Astrocyte of the spinal cord (primary cell): ENCODE data around the gene GFER.
"Not testable (repeated sequence)": the region's sequence is repeated elsewhere in the genome, so short reads cannot be mapped to it uniquely, and the experiment has no call there.

Source experiments
- DNase-seq: peaks from one replicate; pipeline ENCODE4 v3.0.0; 2011; ENCODE audit warnings: low read depth, low spot score
- H3K4me3 ChIP-seq: 2 replicates; pipeline ENCODE4 v1.5.1; 2011; ENCODE audit warnings: low read depth, mild to moderate bottlenecking, low read length, moderate library complexity
- CTCF ChIP-seq: IDR thresholded peaks from 2 replicates; pipeline ENCODE4 v1.5.1; 2012; ENCODE audit warnings: low read depth, mild to moderate bottlenecking, low read length, inconsistent platforms
- in situ Hi-C: cut with HindIII; loops from 2 replicates; pipeline ENCODE4 v1.10.0; 2017; ENCODE audit warnings: low sequenced_read_pairs

Gene GFER

GRCh38 chr16:1946495-1947368 lies 37.3 kb upstream of the GFER start:
- DNase-seq: no peak
- in situ Hi-C loops: no loop called here
- H3K4me3 ChIP-seq: no peak overlapping the region
- peak; percentile 9 for TF ChIP-seq CTCF

GRCh38 chr16:1947369-1947670 lies 36.7 kb upstream of the GFER start:
- no peak for DNase-seq
- no peak overlapping the region for H3K4me3 ChIP-seq
- in situ Hi-C loops: no loop called here
- no peak for TF ChIP-seq CTCF

GRCh38 chr16:1949507-1949906 lies 34.5 kb upstream of the GFER start:
- no peak overlapping the region for H3K4me3 ChIP-seq
- no peak for TF ChIP-seq CTCF
- in situ Hi-C loops: no loop called here
- no peak for DNase-seq

DNA sequence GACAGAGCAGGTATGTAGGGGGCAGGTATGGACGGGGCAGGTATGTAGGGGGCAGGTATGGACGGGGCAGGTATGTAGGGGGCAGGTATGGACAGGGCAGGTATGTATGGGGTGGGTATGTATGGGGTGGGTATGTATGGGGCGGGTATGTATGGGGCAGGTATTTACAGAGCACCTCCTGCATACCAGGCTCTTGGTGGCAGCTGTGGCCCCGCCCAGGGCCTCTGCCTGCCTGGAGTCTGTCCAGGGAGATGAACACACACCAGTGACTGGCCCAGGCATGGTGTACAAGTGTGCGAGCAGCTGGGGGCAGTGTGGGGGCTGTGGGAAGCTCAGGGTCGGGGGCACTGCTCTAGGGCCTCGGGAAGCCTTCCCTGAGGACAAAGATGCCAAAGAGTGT lies 33.9 kb upstream of the GFER start:
- in situ Hi-C loops: no loop called here
- no peak for DNase-seq
- H3K4me3 ChIP-seq: no peak overlapping the region
- no peak for TF ChIP-seq CTCF

DNA sequence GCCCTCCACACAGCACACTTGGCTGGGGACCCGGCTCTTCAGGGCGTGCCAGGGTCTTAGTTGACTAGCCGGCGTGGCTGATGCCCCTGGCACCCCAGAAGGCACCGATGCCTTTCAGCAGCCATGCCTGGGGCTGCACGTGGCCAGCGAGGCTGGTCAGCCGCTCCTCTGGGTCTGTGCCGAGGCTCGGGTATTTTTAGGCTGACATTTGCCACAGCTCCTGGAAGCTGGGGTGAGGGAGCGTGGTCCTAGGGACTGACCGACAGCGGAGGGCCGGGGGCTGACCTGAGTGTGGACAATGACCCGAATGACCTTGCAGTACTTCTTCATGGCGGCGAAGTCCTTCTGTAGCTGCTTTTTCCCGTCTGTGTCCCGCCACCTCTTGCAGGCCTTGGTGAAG lies 33.4 kb upstream of the GFER start:
- DNase-seq: no peak

GRCh38 chr16:1953734-1954133 lies 30.3 kb upstream of the GFER start:
- in situ Hi-C loops: no loop called here
- H3K4me3 ChIP-seq: no peak overlapping the region
- no peak for TF ChIP-seq CTCF
- DNase-seq: no peak

More for the DNA sequence above, 33.4 kb upstream of the GFER start:
- no peak overlapping the region for H3K4me3 ChIP-seq
- in situ Hi-C loops: no loop called here
- no peak for TF ChIP-seq CTCF

- H3K4me3 ChIP-seq, in situ Hi-C loops, DNase-seq: not testable (repeated sequence)
Measured at GRCh38 chr16:1957434-1958142, 26.4 kb upstream of the GFER start.

GRCh38 chr16:1958143-1958491 lies 25.9 kb upstream of the GFER start:
- DNase-seq, H3K4me3 ChIP-seq, in situ Hi-C loops: not testable (repeated sequence)
